ENCODE results near the gene SGCA. TPM values are rescaled to one million over a fixed set of nuclear protein-coding genes. Genes with fewer than 3 reads are reported as not detected.
A peak's percentile ranks its signal among the peaks of the same experiment; 100 is the strongest.

The SGCA gene
- total RNA-seq, 1 donor from 2014 or later: 0.48 TPM

GRCh38 chr17:50139950-50140885 is 25.6 kb upstream of the SGCA start:
- peak overlapping the region; percentile 77 for H3K27ac Mint-ChIP-seq
- DNase-seq (ENCODE audit: low spot score): peak; percentile 77
- intact Hi-C loops (cut with micrococcal nuclease): loop anchor here (1.0 to 2.0 kb wide), 2 partner anchors 8 to 21 kb away; no protein-coding TSS in a partner anchor

GRCh38 chr17:50141026-50141744 is 24.6 kb upstream of the SGCA start:
- Mint-ChIP-seq H3K4me1 (ENCODE audit: low read depth) (peaks cover 69% of the 10 kb centered on the region), H3K27ac (peak overlapping the region; percentile 78), H3K9me3 (no peaks in the 10 kb centered on the region), H3K36me3 (ENCODE audit: low read depth) (peaks cover 95% of the 10 kb centered on the region), H3K4me3 (ENCODE audit: low read depth) (peak overlapping the region; percentile 67), H3K27me3 (ENCODE audit: low read depth) (no peaks in the 10 kb centered on the region)
- intact Hi-C loops (cut with micrococcal nuclease): loop anchor here (2.0 kb wide), 1 partner anchor 20 kb away; no protein-coding TSS in a partner anchor
- no peak for DNase-seq (ENCODE audit: low spot score)

More at GRCh38 chr17:50139950-50140885, 25.6 kb upstream of the SGCA start:
- no peaks in the 10 kb centered on the region for H3K27me3 Mint-ChIP-seq (ENCODE audit: low read depth)
- no peaks in the 10 kb centered on the region for H3K9me3 Mint-ChIP-seq
- peaks cover 63% of the 10 kb centered on the region for H3K4me1 Mint-ChIP-seq (ENCODE audit: low read depth)
- peak overlapping the region; percentile 67 for H3K4me3 Mint-ChIP-seq (ENCODE audit: low read depth)
- peaks cover 96% of the 10 kb centered on the region for H3K36me3 Mint-ChIP-seq (ENCODE audit: low read depth)

- H3K27ac Mint-ChIP-seq: peak overlapping the region; percentile 78
- peaks cover 94% of the 10 kb centered on the region for H3K36me3 Mint-ChIP-seq (ENCODE audit: low read depth)
- H3K27me3 Mint-ChIP-seq (ENCODE audit: low read depth): no peaks in the 10 kb centered on the region
- DNase-seq (ENCODE audit: low spot score): no peak
- peaks cover 74% of the 10 kb centered on the region for H3K4me1 Mint-ChIP-seq (ENCODE audit: low read depth)
- no peaks in the 10 kb centered on the region for H3K9me3 Mint-ChIP-seq
- peak overlapping the region; percentile 65 for H3K4me3 Mint-ChIP-seq (ENCODE audit: low read depth)
- intact Hi-C loops (cut with micrococcal nuclease): loop anchor here (2.0 kb wide), 1 partner anchor 19 kb away; no protein-coding TSS in a partner anchor
Measured at GRCh38 chr17:50141745-50142110, 24.1 kb upstream of the SGCA start.

- DNase-seq (ENCODE audit: low spot score): no peak
- Mint-ChIP-seq H3K4me1 (ENCODE audit: low read depth) (peaks cover 79% of the 10 kb centered on the region), H3K27ac (peak overlapping the region; percentile 48), H3K36me3 (ENCODE audit: low read depth) (peaks cover 94% of the 10 kb centered on the region), H3K4me3 (ENCODE audit: low read depth) (no peak overlapping the region), H3K27me3 (ENCODE audit: low read depth) (no peaks in the 10 kb centered on the region), H3K9me3 (no peaks in the 10 kb centered on the region)
- intact Hi-C loops (cut with micrococcal nuclease): no loop called here
Measured at GRCh38 chr17:50143461-50144176, 22.2 kb upstream of the SGCA start.

- no peaks in the 10 kb centered on the region for H3K9me3 Mint-ChIP-seq
- H3K4me1 Mint-ChIP-seq (ENCODE audit: low read depth): peaks cover 76% of the 10 kb centered on the region
- H3K36me3 Mint-ChIP-seq (ENCODE audit: low read depth): peaks cover 92% of the 10 kb centered on the region
- intact Hi-C loops (cut with micrococcal nuclease): no loop called here
- peak overlapping the region; percentile 48 for H3K27ac Mint-ChIP-seq
- no peak for DNase-seq (ENCODE audit: low spot score)
- H3K4me3 Mint-ChIP-seq (ENCODE audit: low read depth): peak overlapping the region; percentile 0
- no peaks in the 10 kb centered on the region for H3K27me3 Mint-ChIP-seq (ENCODE audit: low read depth)
Measured at GRCh38 chr17:50144355-50144754, 21.4 kb upstream of the SGCA start.

- Mint-ChIP-seq H3K27ac (peak overlapping the region; percentile 48), H3K4me1 (ENCODE audit: low read depth) (peaks cover 70% of the 10 kb centered on the region), H3K4me3 (ENCODE audit: low read depth) (peak overlapping the region; percentile 64), H3K36me3 (ENCODE audit: low read depth) (peaks cover 86% of the 10 kb centered on the region), H3K27me3 (ENCODE audit: low read depth) (no peaks in the 10 kb centered on the region), H3K9me3 (no peaks in the 10 kb centered on the region)
- intact Hi-C loops (cut with micrococcal nuclease): no loop called here
- no peak for DNase-seq (ENCODE audit: low spot score)
Measured at GRCh38 chr17:50144845-50145531, 20.8 kb upstream of the SGCA start.

GRCh38 chr17:50145532-50146229 is 20.1 kb upstream of the SGCA start:
- peak overlapping the region; percentile 44 for H3K27ac Mint-ChIP-seq
- peak overlapping the region; percentile 95 for H3K4me3 Mint-ChIP-seq (ENCODE audit: low read depth)
- H3K36me3 Mint-ChIP-seq (ENCODE audit: low read depth): peaks cover 79% of the 10 kb centered on the region
- intact Hi-C loops (cut with micrococcal nuclease): no loop called here
- H3K27me3 Mint-ChIP-seq (ENCODE audit: low read depth): no peaks in the 10 kb centered on the region
- peaks cover 63% of the 10 kb centered on the region for H3K4me1 Mint-ChIP-seq (ENCODE audit: low read depth)
- H3K9me3 Mint-ChIP-seq: no peaks in the 10 kb centered on the region
- DNase-seq (ENCODE audit: low spot score): no peak

GRCh38 chr17:50146230-50146926 is 19.4 kb upstream of the SGCA start:
- Mint-ChIP-seq H3K36me3 (ENCODE audit: low read depth) (peaks cover 73% of the 10 kb centered on the region), H3K4me3 (ENCODE audit: low read depth) (peak overlapping the region; percentile 95), H3K9me3 (no peaks in the 10 kb centered on the region), H3K4me1 (ENCODE audit: low read depth) (peaks cover 57% of the 10 kb centered on the region), H3K27ac (peak overlapping the region; percentile 88), H3K27me3 (ENCODE audit: low read depth) (no peaks in the 10 kb centered on the region)
- DNase-seq (ENCODE audit: low spot score): no peak
- intact Hi-C loops (cut with micrococcal nuclease): no loop called here

- DNase-seq (ENCODE audit: low spot score): no peak
- H3K4me1 Mint-ChIP-seq (ENCODE audit: low read depth): peaks cover 51% of the 10 kb centered on the region
- peaks cover 66% of the 10 kb centered on the region for H3K36me3 Mint-ChIP-seq (ENCODE audit: low read depth)
- peak overlapping the region; percentile 95 for H3K4me3 Mint-ChIP-seq (ENCODE audit: low read depth)
- no peaks in the 10 kb centered on the region for H3K9me3 Mint-ChIP-seq
- intact Hi-C loops (cut with micrococcal nuclease): no loop called here
- H3K27ac Mint-ChIP-seq: peak overlapping the region; percentile 88
- no peaks in the 10 kb centered on the region for H3K27me3 Mint-ChIP-seq (ENCODE audit: low read depth)
Measured at GRCh38 chr17:50146927-50147665, 18.7 kb upstream of the SGCA start.

- peaks cover 59% of the 10 kb centered on the region for H3K36me3 Mint-ChIP-seq (ENCODE audit: low read depth)
- no peaks in the 10 kb centered on the region for H3K27me3 Mint-ChIP-seq (ENCODE audit: low read depth)
- H3K4me1 Mint-ChIP-seq (ENCODE audit: low read depth): peaks cover 48% of the 10 kb centered on the region
- peak overlapping the region; percentile 88 for H3K27ac Mint-ChIP-seq
- intact Hi-C loops (cut with micrococcal nuclease): loop anchor here (1.0 kb wide), 1 partner anchor 8 kb away; no protein-coding TSS in a partner anchor
- DNase-seq (ENCODE audit: low spot score): no peak
- H3K9me3 Mint-ChIP-seq: no peaks in the 10 kb centered on the region
- peak overlapping the region; percentile 95 for H3K4me3 Mint-ChIP-seq (ENCODE audit: low read depth)
Measured at GRCh38 chr17:50147841-50148225, 18.0 kb upstream of the SGCA start.
